IPS-18a (cell line): ENCODE data around the gene TNNT2.

Experiments
- H3K27ac ChIP-seq: one replicate; pipeline ENCODE4 v1.5.1; 2013; ENCODE audit warnings: low read length
- H3K27me3 ChIP-seq: one replicate; pipeline ENCODE4 v1.6.1; 2013; ENCODE audit warnings: mild to moderate bottlenecking, low read length; ENCODE audit not compliant: control insufficient read depth, insufficient read depth
- H3K36me3 ChIP-seq: one replicate; pipeline ENCODE4 v1.6.1; 2013; ENCODE audit warnings: low read depth, low read length; ENCODE audit not compliant: control insufficient read depth
- H3K4me1 ChIP-seq: one replicate; pipeline ENCODE4 v1.6.1; 2013; ENCODE audit warnings: low read depth, low read length; ENCODE audit not compliant: control insufficient read depth
- H3K4me3 ChIP-seq: one replicate; pipeline ENCODE4 v1.5.1; 2013; ENCODE audit warnings: low read length
- H3K9ac ChIP-seq: one replicate; pipeline ENCODE4 v1.6.1; 2013; ENCODE audit warnings: mild to moderate bottlenecking, low read length, moderate library complexity
- H3K9me3 ChIP-seq: one replicate; pipeline ENCODE4 v1.6.1; 2013; ENCODE audit warnings: low read depth, low read length; ENCODE audit not compliant: control insufficient read depth

The TNNT2 gene

DNA sequence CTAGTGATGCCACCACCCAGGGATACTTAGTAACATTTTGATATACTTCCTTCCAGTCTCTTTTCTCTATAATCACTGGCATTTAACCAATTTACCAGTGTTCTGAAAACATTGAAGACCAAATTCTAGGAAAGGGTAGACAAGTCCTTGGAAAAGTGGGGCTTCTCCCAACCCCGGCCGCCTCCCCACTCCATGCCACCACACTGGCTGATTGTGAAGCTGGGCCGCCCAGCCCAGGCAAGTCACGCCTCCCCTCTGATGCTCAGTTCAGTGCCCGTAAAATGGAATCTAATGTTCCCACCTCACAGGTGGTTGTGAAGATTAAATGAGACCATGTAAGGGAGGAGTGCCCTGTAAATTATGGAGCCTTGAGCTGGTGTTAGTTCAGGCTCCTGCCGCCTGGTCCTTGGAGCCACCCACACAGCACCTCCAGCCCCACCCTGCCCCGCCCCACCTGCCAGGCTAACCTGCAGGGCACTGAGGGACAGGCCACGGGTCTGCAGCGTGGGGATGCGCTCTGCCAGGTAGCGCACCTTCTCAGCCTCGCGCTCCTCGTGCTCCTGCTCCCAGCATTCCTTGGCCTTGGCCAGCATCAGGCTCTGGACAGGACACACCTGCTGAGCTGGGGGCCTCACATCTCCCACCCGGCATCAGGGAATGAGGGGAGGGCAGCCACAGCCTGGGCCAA is 36.7 kb upstream of the TNNT2 start:
- Histone ChIP-seq H3K27me3 (no peaks in the 10 kb centered on the region), H3K4me3 (no peak overlapping the region), H3K4me1 (no peaks in the 10 kb centered on the region), H3K9me3 (no peaks in the 10 kb centered on the region), H3K36me3 (no peaks in the 10 kb centered on the region), H3K27ac (no peak overlapping the region), H3K9ac (no peak overlapping the region)

DNA sequence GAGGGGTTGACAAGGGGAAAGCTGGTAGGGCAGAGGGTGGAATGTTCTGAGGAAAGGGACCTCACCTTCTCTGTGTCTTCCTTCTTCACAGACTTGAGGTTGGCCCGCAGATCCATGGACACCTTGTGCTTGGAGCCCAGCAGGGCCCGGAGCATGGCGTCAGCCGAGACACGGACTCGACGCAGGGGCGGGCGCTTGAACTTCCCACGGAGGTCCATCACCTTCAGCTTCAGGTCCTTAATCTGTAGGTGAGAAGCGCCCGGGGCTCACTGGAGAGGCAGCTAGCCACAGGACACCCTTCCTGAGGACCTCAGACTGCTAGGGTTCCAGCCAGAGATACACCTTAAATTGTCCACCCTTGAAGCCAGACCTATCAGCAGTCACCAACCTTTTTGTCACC is 33.8 kb upstream of the TNNT2 start:
- no peaks in the 10 kb centered on the region for H3K4me1 ChIP-seq
- H3K36me3 ChIP-seq, result no peaks in the 10 kb centered on the region
- H3K27me3 ChIP-seq, result no peaks in the 10 kb centered on the region
- H3K9me3 ChIP-seq, result no peaks in the 10 kb centered on the region
- H3K27ac ChIP-seq, result no peak overlapping the region
- no peak overlapping the region for H3K9ac ChIP-seq
- no peak overlapping the region for H3K4me3 ChIP-seq

DNA sequence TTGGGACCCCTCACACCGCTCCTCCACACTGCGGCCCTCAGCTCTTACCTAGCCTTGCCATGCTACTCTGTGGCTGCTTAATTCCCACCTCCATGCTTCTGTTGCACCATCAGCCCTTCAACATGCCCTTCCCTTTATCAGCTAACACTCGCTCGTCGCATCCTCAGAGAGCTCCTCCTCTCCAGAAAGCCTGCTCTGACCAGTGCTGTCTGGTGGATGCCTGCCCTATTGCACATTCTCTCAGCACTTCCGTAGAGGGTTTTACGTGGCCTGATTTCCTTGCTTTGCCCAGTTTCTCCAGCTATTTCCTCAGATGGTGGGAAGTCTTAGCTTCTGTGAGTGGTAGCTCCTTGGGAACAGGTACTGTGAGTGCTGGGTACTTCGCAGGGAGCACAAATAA is 32.0 kb upstream of the TNNT2 start:
- H3K9ac ChIP-seq, result no peak overlapping the region
- no peaks in the 10 kb centered on the region for H3K27me3 ChIP-seq
- no peak overlapping the region for H3K4me3 ChIP-seq
- H3K36me3 ChIP-seq, result no peaks in the 10 kb centered on the region
- no peaks in the 10 kb centered on the region for H3K4me1 ChIP-seq
- H3K27ac ChIP-seq, result no peak overlapping the region
- no peaks in the 10 kb centered on the region for H3K9me3 ChIP-seq

DNA sequence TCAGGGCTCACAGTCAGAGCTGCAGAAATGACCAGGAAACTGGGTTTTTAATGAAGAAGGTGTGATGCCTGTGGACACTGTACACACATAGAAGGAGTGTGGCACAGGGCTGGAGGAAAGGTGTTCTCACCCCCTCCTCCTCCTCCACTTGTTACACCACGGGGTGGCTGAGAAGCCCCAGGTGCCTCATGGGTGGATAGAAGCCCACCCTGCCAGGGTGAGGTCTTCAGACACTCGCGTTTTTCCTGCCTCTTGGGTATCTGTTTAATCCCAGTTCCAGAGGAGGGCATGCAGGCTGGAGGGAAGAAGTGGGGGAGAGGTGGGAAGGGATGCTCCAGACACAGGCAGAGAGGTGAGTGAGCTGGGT is 31.3 kb upstream of the TNNT2 start:
- Histone ChIP-seq H3K4me3 (no peak overlapping the region), H3K27me3 (no peaks in the 10 kb centered on the region), H3K9me3 (no peaks in the 10 kb centered on the region), H3K27ac (no peak overlapping the region), H3K9ac (no peak overlapping the region), H3K4me1 (no peaks in the 10 kb centered on the region), H3K36me3 (no peaks in the 10 kb centered on the region)

DNA sequence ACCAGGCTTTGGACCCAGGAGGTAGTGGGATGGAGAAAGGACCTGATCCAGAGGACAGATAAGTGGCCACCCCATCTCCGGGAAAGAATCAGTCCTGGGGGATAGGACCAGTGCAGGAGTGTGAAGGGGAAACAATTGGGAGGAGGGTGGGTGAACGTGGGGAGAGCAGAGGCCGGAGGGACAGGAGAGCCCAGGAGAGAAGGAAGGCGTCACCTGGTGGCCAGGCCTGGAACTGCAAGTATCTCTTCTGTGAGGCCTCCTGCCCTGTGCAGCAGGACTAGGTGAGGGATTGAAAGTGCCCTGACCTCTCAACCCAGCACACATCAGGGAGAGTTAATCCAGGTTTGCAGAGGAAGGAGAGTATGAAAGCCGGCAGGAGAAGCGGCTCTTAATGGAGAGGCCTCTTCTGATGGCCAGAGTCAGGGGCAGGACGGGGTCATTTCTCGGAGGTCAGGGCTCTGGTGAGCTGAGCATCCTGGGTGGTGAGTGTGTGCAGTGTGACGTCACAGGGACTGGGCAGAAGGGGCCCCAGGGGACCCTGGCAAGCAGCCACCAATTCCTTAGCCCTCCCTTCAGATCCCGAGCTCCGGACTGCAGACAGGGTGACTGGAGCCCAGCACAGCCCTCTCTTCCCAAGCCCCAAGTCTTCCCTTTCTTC is 30.8 kb upstream of the TNNT2 start:
- Histone ChIP-seq H3K27me3 (no peaks in the 10 kb centered on the region), H3K4me3 (no peak overlapping the region), H3K9ac (no peak overlapping the region), H3K27ac (no peak overlapping the region), H3K4me1 (no peaks in the 10 kb centered on the region), H3K36me3 (no peaks in the 10 kb centered on the region), H3K9me3 (no peaks in the 10 kb centered on the region)

DNA sequence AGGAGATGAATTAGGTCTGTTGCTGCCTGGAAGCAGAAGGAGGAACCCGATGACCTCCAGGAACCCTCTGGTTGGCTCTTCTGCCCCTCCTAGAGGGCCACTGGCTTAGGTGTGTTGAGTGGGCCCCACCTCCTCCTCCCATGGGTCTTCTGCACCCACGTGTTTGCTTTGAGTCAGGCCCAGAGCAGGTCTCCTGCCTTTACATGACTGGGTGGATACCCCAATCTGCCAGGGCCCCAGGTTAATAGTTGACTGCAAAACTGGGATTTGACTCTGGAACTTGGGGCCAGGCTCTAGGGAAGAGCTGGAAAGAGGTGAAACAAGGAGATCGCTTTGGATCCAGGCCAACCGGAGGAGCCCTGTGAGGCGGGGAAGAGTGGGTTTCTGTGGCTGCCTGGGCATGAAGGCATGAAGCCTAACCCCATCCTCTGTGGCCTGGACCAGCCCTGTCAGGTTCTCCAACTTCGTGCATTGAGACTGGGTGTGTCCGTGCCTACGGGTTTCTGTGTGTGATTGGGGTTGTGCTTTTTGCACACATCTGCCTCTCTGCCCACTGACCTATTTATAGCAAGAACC is 29.4 kb upstream of the TNNT2 start:
- H3K27ac ChIP-seq, result no peak overlapping the region
- H3K27me3 ChIP-seq, result no peaks in the 10 kb centered on the region
- H3K9ac ChIP-seq, result no peak overlapping the region
- H3K36me3 ChIP-seq, result no peaks in the 10 kb centered on the region
- no peak overlapping the region for H3K4me3 ChIP-seq
- no peaks in the 10 kb centered on the region for H3K9me3 ChIP-seq
- no peaks in the 10 kb centered on the region for H3K4me1 ChIP-seq

DNA sequence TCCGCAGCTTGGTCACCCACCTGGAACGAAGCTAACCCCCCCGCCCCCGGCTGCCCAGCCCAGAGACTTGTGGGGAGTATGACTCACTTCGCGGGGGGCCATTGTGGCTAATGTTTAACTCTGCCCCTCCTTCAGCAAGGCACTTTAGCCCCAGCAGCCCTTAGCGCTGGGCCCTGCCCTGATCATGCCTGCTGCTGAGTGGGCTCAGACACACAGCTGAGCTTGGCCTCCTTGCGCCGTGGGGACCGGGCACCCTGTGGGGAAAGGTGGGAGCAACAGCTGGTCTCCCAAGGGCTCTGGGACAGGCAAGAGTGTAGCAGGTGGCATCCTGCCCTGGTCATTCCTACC is 28.0 kb upstream of the TNNT2 start:
- Histone ChIP-seq H3K4me1 (no peaks in the 10 kb centered on the region), H3K27me3 (peaks cover 9% of the 10 kb centered on the region), H3K27ac (no peak overlapping the region), H3K9ac (no peak overlapping the region), H3K9me3 (no peaks in the 10 kb centered on the region), H3K36me3 (no peaks in the 10 kb centered on the region), H3K4me3 (no peak overlapping the region)

DNA sequence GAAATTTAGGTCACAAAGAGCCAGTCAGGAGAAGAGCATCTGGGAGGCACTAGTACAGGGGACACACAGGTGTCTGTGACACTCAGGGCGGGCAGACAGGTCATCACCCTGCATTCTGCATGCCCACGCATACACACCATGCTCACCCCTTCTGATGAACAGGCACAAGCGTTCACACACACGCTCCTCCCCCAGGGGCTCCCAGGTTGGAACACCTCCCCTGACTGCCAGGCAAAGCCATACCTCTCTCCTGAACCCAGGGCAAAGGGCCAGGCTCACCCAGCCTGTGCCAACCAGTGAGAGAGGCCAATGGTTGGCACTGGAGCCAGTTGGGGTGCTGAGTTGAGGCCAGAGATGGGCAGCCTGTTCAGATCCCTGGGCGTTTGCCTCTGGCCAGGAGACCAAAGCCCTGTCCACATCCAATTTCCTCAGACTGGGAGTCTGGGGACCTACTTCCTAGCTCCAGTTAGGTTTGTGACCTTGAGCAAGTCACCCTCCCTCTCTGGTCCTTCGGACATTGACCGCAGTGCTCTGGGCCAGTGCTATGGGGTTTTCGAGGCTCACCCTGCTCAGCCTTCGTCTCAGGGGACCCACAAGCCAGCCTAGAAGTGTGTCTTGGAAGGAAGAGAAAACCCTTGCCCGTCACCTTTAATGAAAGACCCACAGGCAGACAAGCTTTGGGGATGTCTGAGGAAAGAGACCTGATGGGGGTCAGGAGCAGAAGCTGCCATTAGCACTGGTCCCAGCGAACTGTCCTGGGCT is 27.4 kb upstream of the TNNT2 start:
- no peaks in the 10 kb centered on the region for H3K9me3 ChIP-seq
- H3K36me3 ChIP-seq, result no peaks in the 10 kb centered on the region
- H3K4me3 ChIP-seq, result no peak overlapping the region
- peaks cover 15% of the 10 kb centered on the region for H3K27me3 ChIP-seq
- no peak overlapping the region for H3K9ac ChIP-seq
- peaks cover under 1% of the 10 kb centered on the region for H3K4me1 ChIP-seq
- no peak overlapping the region for H3K27ac ChIP-seq

DNA sequence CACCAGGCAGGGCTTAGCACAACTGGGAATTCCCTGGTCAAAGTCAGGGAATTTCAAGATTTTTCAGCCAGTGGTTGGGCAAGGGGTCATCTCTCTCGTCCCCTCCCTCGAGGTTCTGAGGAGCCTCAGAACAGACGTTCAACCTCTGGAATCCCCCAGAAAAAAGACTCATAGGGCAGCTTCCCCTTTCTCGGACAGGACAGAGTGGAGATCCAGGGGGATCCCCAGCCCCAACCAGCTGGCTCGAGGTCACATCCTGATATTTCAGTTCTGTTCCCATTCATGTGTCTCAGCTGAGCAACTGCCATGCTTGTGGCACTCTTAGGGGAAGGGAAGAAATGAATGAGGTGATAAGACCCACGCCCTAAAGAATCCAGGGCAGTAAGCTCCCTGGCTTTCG is 26.6 kb upstream of the TNNT2 start:
- H3K9ac ChIP-seq, result no peak overlapping the region
- no peaks in the 10 kb centered on the region for H3K9me3 ChIP-seq
- H3K36me3 ChIP-seq, result no peaks in the 10 kb centered on the region
- peaks cover 23% of the 10 kb centered on the region for H3K27me3 ChIP-seq
- H3K4me3 ChIP-seq, result no peak overlapping the region
- H3K4me1 ChIP-seq, result peaks cover 3% of the 10 kb centered on the region
- no peak overlapping the region for H3K27ac ChIP-seq

DNA sequence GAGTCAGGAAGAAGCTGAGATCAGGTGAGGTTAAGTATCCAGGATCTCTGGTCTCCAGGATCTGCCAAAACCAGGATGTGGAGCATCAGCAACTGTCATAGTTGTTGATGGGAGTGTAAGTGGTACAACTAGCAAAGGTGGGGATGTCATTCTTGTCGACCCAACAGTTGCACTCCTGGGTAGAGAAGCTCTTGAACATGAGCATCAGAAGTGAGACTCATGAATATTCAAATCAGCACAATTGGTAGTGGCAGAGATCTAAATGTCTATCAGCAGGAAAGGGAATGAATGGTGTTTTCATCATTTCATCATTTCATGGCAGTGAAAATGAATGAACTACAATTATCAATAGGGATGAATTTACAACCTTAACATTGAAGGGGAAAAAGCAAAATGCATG is 25.9 kb upstream of the TNNT2 start:
- H3K9ac ChIP-seq, result no peak overlapping the region
- no peaks in the 10 kb centered on the region for H3K9me3 ChIP-seq
- H3K36me3 ChIP-seq, result no peaks in the 10 kb centered on the region
- no peak overlapping the region for H3K4me3 ChIP-seq
- H3K27ac ChIP-seq, result no peak overlapping the region
- peaks cover 30% of the 10 kb centered on the region for H3K27me3 ChIP-seq
- H3K4me1 ChIP-seq, result peaks cover 3% of the 10 kb centered on the region

DNA sequence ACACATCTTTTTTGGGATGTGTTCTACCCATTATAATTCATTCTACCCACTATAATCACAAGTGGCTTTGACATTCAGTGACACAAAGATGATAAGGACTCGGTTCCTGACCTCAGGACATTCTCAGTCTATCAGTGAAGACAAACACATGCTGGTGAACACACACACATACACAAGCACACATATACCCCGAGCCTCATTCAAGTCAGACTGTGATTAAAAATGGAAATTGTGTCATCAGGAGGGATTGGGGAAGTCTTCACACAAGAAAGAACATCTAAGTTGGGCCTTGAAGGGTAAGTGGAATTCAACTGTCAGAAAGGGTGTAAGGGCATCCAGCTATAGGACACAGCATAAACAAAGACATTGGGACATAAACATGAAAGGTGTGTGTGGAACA is 24.2 kb upstream of the TNNT2 start:
- Histone ChIP-seq H3K4me1 (peaks cover 3% of the 10 kb centered on the region), H3K27ac (no peak overlapping the region), H3K9ac (no peak overlapping the region), H3K27me3 (peaks cover 31% of the 10 kb centered on the region), H3K4me3 (no peak overlapping the region), H3K9me3 (no peaks in the 10 kb centered on the region), H3K36me3 (no peaks in the 10 kb centered on the region)
